ENCODE results near the gene EFR3B.

The EFR3B gene

DNA sequence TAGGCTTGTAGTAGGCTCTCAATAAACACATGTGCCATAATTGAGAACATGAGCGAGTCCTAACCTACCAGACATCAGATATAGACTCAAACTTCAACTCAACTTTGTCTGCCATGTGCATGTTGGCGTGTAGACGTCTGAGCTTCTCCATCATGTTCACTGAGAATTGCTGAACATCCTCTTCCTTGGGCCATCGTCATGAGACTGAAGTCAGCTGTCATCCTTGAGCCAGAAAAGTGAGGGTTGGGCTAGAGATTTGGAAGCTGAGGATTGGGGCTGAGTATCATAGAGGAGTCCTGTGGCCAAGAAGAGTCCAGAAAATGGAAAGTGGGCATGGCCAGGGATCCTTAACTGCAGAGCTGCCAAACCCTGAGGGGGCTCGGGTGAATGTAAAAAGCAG lies 7.8 kb upstream of the EFR3B start:
- DNase-seq (ENCODE audit: low read depth, low spot score), result no peak

DNA sequence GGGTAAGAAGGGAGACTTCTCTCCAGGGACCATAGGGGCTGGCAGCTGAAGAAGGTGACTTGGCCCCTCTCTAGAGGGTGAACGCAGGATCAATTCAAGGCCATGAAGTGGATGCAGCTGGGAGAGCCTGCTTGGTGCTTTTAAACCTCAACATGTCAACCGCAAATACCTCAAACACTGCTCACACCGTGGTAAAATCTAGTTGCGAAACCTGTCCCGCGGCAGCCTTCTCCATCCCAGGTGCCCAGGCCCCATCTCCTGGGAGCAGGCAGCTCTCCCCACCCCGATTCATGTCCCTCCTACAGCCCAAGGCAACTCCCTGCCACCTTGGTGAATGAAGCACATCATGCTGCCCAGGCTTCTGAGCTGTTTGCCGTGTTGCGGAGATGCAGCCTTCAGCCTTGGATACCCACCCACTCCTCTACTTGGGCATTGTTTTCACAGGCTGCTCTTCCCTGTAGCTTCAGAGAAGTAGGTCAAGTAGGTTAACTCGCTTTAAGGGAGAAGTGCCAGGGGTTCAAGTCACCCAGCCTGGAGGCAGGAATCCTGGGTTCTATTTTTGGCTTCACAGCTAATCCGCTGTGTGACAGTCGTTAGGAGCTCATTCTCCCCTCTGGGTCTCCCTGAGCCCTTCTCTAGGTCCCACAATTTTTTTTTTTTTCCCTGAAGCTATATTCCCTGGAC lies 6.2 kb upstream of the EFR3B start:
- DNase-seq (ENCODE audit: low read depth, low spot score), result no peak

DNA sequence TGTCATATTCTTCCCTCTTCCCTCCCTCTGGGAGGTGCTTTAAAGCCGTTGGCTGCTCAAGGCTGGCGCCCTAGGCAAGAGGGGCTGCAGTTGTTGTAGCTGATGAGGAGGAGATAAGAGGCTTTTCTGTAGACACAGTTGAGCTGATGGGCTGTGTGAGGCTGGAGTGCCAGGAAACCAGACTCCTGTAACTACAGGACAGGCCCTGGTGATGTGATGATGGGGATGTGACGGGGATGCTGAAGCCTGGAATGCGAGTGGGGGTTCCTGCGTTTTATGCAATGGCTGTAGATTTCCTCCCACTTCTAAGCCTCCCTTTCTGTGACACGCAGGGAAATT lies 5.7 kb upstream of the EFR3B start:
- DNase-seq (ENCODE audit: low read depth, low spot score), result no peak

DNA sequence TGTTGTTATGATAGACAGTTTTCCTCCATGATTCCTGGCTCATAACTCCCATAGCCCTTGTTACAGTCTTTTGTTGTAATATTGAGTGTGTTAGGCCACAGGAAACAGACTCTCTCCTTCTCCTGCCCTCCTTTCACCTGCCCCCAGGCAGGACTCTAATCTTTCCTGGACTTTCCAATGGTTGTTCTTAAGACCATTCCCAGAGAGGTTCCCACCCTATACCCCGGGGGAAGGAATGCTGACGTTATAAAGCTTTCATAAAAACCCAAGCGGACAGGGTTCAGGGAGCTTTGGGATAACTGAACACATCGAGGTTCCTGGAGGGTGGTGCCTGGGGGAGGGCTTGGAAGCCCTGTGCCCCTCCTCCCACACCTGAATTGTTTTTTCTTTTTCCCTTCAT lies 2.8 kb upstream of the EFR3B start:
- no peak for DNase-seq (ENCODE audit: low read depth, low spot score)

DNA sequence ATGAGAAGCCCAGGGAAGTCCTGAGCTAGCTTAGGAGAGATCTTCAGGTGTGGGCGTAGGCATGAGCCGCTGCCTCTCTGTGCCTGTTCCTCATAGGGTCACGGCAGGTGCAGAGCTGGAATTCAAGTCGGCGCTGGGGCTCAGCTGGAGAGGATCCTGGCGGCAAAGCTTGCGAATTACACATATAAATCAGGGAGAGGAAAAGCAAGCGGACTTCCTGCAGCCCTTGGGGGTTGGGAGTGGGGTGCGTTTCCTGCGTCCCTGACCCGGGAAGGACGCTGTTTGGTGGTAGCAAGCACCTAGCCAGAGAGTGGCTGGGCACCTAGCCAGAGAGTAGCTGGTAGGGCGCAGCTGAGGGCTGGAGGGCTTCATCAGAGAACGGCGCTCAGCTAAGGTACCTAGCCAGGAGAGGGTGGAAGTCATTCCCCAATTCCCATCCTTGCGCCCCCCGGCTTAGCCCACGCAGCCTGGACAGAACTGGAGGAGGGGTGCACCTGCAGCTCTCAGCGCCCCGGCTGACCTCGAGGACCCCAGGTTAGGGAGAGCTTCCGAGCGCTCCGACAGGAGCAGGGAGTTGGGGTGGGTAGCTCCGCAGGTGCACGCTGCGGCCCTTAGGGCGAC lies 459 bp upstream of the EFR3B start:
- peak; percentile 57 for DNase-seq (ENCODE audit: low read depth, low spot score)

DNA sequence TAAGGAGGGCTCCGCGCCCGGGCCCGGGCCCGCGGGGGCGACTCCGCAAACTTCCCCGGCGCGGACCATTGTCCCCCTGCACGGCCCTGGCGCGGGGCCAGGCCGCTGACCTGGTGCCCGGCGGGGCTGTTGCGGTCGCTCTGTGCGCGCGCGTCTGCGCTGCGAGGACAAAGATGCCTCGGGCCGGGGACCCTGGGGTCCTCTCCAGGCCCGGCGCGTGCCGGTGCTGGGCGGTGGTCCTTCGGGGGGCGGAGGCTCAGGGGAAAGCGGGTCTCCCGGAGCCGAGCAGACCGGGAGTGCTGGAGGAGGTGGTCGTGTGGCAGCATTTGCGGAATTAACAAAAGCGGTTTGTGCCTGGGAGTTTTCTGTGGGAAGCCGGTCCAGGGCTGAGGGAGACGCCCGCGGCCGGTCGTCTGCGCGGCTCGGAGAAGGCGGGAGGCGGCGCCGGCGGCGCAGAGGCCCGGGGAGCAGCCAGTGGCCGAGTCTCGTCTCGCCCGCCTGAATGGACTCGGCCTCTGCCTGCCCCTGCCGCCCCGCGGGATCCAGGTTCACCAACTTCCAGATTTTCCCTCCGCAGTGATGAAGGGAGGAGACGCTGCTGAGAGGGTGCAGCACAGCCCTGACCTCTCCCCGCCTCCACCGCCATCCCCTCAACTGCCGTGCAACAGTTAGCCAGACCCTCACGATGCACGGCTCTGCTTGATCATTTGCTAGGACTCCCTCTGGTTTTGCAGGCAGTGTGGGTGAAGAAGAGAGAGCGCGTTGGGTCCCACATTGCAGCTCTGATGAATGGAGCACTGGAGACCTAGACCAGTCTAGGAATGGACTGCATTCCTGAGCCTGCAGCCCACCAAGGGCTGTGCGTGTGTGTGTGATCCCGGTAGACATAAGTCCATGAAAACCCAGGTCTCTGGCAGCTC lies 705 bp downstream of the EFR3B start:
- DNase-seq (ENCODE audit: low read depth, low spot score), result no peak

DNA sequence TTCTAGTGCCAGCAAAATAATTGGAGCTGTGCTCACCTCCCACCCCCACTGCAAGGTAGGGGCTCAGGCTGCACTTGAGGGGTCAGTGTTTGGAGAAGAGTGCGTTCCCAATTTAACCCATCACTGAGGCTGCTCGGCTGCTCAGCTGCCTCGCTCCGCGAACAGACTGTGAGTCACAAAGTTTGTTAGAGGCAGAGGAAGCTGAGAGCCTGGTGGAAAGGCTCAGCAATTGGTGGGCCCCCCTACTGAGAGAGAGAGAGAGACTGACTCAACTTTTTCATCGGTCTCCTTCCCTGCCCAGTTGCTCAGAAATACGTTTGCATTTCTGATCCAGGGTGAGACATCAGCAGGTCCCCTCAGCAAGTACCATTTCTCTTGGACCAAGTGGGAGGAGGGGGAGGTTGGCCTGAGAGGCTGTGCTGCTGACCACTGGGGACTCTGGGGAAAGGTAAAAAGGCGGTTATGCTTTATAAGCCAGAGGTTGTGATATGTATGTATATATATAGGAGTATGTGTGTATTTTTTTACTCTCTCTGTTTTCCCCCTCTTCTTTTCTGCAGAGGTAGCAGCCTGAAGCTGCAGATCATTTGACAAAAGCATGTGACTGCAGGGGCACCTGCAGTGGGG lies 1.5 kb downstream of the EFR3B start:
- DNase-seq (ENCODE audit: low read depth, low spot score), result no peak

DNA sequence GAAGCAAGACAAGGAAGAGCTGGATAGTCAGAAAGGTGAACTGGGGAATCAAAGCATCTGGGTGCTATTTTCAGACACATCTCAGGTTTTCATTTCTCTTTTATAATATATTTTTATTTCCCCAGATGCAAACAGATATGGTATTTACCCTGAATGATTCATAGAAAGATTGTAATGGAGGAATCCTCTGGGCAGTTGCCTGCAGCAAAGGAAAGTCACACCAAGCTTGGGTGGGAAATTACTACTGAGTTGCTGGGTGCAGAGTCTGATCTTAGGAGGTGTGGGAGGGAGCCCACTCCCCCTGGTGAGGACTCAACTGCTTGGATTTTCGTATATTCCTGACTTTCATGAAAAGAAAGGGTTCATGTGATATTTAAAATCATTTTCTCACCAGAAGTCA lies 2.1 kb downstream of the EFR3B start:
- no peak for DNase-seq (ENCODE audit: low read depth, low spot score)

DNA sequence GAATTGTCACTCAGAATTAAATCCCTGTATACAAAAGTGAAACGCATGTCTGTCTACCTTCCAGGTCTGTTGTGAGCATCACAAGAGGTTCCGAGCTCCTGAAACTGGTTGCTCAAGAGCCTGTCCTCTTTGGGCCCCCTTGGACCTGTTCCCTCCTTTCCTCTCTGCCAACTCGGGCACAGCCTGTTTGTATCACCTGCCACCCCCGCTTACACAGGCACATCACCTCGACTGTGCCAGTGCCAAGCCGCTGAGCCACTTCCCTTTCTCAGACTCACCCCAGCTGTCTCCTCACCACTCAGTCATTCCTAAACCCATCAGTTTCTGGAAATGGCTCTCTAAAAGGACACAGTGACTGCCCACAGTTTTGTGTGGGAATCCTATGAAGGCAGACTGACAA lies 3.1 kb downstream of the EFR3B start:
- DNase-seq (ENCODE audit: low read depth, low spot score), result no peak

DNA sequence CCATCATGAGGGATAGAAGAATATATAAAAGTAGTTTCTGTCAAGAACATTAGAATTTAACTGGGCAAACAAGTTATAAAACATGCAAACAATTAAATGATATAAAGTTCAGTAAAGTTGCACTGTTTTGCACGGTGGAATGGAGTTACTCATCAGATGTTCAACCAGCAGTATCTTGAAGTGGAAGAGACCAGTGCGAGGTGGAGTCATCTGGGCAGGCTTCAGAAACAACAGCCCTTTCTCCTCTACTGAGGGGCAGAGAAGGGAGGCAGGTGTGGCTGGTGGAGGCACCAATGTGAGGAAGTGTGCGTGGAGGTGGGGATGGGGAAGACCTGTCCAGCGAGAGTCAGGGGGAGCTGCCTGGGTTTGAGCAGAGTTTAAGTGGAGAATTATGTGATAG lies 7.5 kb downstream of the EFR3B start:
- no peak for DNase-seq (ENCODE audit: low read depth, low spot score)

DNA sequence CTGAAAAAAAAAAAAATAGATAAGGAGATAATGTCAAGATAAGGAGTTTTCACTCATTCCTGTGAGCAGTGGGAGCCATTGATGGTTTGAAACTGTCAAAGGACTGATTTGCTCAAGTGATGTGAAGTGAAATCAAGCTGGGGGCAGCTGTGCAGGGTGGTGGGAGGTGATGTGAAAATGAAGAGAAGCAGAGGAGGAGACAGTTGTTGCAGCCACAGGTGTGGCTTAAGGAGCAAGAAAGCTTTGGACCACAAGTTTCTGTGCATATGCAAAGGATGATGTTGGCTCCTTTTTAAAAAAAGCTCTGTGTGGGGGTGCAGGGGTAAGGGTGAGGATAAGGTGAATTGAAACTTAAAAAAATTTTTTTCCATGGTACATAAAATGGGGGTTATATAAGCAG lies 8.3 kb downstream of the EFR3B start:
- no peak for DNase-seq (ENCODE audit: low read depth, low spot score)

DNA sequence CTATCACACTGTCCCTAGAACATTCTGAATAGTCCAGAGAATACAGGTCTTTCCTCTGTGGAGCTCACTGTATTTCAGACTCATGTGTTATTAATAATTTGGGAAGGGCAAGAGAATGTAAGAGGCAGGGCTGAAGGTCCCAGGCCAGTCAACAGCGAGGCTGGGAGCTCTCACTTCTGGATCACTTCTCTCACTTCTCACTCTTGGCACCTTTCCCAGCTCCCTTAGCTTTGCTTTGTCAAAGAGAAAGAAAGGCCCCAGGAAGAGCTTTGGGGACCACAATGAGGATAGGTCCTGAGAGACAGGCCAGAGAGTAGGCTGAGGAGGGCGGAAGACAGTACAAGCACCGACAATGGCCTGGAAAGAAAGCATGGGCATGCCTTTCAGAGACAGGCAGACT lies 11.2 kb downstream of the EFR3B start:
- no peak for DNase-seq (ENCODE audit: low read depth, low spot score)

DNA sequence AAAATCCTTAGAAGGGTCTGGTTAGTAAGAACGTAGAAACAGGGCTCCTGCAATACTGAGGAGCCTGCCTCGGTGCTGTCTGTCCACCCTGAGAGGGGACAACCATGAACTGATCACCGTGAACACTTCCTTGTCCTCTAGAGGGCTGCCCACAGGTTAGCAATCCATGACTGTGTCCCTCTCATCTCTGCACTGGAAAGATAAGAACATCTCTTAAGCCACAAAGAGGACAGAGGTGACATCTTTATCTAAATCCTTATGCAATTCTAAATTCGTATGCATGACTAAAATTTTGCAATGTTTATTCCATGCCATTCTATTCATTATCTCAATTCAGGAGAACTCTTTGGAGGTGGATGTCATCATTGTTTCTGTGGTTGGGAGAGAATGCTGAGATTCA lies 12.8 kb downstream of the EFR3B start:
- DNase-seq (ENCODE audit: low read depth, low spot score), result no peak

DNA sequence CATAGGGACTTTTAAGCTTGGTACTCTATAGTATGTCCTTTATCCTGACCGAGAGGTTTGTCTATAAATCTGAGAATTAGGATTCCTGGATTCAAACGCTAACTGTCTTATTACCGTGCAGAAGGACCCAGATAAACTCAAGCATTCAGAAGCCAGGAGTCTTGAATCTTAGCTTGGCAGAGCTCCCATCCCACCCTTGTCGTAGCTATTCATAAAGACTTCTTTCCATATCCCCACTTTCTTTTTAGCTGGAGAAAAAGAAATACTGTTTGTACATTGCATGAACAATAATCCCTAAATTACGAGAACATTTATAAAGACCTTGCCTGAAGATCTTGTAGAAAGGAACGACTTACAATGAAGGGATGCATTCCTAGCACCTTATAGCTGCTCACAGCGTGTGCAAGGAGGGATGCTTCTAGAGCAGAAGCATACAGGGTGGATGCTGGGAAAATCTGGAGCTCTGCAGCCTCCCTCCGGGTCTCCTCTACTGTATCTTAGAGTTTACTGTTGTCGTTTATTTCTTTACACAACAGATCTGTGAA lies 13.6 kb downstream of the EFR3B start:
- no peak for DNase-seq (ENCODE audit: low read depth, low spot score)

DNA sequence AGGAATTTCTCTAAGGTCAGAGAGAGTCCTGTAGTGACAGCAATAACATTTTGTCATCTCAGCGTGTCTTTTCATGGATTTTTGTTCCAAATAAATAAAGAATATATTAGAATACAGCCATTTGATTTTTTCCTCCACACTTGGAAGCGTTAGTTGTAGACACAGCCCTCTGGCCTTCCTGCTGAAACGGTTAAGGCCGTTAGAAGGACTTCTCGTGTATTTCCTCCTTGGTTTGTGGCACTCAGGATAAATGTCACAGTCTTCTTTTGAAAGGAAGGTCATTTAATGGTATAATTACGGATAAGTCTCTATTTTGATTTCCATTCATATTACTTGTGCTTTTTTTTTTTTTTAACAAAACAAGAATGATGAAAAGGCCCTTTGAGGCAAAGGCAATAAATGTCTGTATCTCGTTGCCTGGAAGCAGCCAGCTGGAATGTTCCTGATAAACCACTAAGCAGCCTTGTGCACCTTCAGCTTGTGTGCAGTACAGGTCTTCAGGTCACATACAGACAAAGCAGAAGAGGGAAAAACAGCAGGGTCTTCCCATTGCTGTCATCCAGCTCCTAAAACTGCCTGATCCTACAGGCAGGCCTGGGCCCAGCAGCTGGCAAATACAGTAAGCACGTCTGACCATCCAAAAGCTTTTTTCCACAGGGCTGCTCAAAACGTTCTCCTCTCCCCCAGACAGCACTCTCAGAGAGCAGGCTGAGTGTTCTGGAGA lies 14.4 kb downstream of the EFR3B start:
- no peak for DNase-seq (ENCODE audit: low read depth, low spot score)

DNA sequence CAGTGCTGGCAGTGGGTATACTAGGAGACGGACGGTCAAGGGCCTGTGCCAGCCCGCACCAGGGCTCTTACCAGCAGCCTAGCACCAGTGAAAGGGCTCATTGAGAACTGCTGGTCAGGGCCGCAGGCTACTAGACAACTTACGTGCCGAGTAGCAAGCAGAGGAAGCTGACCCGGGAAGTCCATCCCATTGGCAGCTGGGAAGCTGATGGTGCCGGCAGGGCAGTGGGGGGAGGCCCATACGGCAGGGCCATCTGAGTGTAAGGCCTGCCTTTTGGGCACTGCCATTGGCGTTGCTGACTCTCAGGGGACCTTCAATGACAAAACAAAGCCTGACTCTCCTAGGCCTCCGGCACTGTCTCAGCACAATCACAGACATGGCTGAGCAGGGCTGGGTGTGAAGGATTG lies 20.6 kb downstream of the EFR3B start:
- DNase-seq (ENCODE audit: low read depth, low spot score), result no peak

DNA sequence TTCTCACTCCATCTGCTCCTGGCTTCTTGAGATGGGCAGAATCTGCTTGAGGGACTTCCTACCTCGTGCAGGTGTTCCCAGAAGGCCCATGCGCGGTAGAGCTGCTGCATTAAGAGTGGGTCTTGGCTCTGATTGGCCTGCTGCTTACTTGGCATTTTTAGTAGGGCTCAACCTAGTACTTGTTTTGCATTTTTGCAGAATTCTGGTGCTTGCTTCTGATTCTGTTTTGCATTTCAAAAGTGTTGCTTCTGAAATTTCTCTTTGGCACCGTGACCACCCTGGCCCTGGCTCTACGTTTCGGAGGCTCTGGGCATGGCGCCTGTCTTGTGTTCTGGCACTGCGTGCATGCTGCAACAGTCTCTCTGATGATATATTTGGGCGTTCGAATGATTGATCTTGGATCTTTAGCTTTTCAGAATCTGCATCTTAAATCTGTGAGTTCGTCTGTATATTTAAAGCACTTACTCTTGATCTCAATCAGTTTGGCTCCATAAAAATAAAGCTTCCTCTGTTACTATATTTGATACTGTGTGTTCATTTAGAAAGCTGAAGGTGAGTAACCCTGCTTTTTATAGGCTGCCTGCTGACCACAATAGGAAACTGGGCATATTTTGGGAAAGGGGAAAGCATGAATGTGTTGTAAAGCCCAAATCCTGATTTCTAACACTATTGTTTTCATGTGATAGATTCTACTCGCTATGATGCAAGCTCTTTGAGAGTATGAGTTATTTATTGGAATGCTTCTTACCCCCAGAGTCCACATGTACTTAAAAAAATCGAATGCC lies 22.2 kb downstream of the EFR3B start:
- no peak for DNase-seq (ENCODE audit: low read depth, low spot score)

DNA sequence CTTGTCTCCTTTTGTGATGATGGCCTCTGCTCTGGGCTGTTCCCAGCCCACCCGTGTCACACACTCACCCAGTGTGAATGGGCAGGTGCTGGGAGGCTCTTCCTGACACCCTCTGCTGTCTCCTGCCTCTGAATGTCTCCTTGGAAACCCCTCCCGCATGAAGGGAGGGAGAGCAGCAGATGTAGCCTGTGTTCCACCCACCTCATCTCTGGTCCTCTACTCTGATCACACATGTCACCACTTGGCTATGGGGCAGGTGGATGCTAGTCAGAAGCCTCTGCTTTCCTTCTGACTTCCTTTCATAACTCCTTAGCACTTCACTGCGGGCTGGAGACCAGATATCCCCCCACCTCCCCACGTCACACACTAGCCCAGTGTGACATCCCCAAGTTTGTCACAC lies 23.9 kb downstream of the EFR3B start:
- DNase-seq (ENCODE audit: low read depth, low spot score), result no peak

DNA sequence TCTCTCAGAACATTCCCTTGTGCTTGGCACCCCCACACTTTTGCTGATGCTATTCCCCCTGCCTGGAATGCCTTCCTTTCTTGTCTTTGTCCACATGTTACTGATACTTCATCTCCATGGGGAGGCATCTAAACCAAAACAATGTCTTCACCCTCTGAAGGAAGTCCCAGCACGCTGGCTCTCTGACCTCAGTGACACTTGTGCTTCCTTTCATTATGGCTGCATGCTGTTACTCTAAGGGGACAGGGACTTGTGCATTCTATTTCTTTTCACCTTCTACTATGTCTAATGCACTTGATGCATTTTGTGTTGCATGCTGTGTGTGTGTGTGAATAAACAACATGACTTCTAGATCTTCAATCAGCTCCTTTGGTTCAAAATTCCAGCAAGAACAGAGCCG lies 24.6 kb downstream of the EFR3B start:
- DNase-seq (ENCODE audit: low read depth, low spot score), result no peak

DNA sequence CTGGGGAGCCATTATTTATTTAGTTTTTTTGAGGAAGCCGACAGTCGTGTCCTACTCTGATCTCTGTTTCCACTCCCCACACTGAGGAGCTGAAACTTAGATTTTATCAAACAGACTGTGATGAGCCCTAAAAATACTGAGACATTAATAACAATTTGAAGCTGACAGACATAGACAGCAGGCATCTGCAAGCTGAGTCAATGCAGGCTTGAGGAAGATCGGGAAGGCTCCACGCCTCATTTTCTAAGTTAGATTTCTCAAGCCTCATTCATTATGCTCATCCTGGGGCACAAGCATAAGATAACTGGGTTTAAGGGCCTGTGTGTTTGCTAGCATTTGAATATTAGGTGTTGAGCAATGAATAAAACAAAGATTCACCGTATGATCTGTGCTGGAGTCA lies 26.3 kb downstream of the EFR3B start:
- no peak for DNase-seq (ENCODE audit: low read depth, low spot score)

DNA sequence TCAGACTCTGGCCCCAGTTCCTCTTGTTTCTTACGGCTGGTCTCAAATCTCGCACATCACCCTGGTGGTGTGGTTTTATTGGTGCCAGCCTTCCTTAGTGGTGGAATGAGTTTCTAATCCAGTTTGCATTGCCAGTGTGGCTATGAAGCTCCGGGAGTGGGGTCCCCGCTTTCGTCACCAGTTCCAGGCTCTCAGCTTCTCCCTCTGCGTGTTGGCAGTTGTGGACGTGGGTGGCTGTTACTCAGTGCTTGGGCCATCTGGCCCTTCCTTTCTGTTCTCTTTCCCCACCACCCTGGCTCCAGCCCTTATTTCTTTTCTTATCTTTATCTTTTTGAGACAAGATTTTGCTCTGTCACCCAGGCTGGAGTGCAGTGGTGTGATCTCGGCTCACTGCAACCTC lies 30.1 kb downstream of the EFR3B start:
- DNase-seq (ENCODE audit: low read depth, low spot score), result no peak

All from iPS DF 19.7 (cell line).